Posterior vena cava (tissue), 2 donors: ENCODE data around the gene TNFRSF12A. TPM values are rescaled to one million over a fixed set of nuclear protein-coding genes. Genes with fewer than 3 reads are reported as not detected.
A peak's percentile ranks its signal among the peaks of the same experiment; 100 is the strongest.

Experiments
- DNase-seq: peaks from one replicate; pipeline ENCODE4 v3.0.0-alpha.2; 2020; ENCODE audit warnings: low spot score
- intact Hi-C, 2 donors: fragments of 100-400 bp; cut with DNase I; formaldehyde crosslinking; loops; one replicate each; pipeline versions ENCODE4 v1.14.1 to v1.14.2; 2022 to 2023
- total RNA-seq, 2 donors: library from RNA; stranded (reverse); fragmentation: NEBNext Ultra II Directional; extraction: Animal tissue kit (Norgen Biotek cat#: 25700); gene quantifications; one replicate each; pipeline ENCODE4 v1.2.1, GENCODE V29; 2021
- donor health status: DM: yes; HTN: yes; CAD: no.
- donor health status: DM: yes; HTN: yes; CAD: no.

Gene TNFRSF12A
- total RNA-seq, 2 donors from 2014 or later = 67.1 to 156 TPM

DNA sequence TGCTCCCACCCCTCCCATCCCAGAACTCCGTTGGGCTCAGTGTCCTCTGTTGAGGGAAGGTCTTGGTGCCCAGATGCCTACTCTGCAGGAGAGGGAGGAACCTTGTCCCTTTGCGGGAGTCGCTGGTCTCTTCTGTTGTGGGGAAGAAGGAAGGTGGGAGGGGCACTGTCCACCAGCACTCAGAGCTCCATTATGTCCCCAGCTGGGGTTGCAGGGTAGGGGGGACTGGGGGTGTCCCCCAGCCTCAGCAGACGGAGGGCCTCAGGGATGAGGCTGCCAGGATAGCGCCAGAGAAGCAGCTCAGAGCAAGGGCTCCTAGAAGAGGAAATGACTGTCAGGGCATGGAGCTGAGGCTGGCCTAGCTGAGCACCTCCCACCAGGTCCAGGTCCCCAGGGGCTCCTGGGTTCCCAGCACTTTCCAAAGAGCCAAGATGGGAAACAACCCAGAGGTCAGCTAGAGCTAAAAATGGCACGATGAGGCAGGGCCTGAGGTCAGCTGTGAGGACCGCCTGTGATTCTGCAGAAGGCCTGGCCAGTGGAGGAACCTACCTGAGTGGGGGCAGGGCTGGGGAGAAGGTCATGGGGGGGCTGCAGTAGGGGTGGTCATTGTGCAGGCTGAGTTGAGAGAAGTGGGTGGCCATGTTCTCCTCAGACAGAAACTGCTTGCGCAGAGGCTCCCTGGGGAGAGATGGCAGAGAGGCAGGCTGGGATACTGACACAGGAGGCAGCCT is 2.7 kb downstream of the TNFRSF12A start:
- intact Hi-C loops = no loop called here
- peak; percentile 88 for DNase-seq

DNA sequence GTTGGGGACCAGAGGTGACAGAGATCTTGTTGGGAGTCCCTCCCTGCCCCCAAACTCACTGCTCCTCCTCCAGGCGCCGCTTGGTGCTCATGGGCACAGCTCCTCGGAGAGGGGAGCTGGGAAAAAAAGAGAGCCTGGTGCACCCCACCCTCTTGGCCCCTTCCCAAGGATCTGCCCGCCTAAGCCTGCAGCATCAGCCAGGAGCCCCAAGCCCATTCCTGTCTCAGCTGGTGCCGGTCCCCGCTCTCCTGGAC is 3.2 kb downstream of the TNFRSF12A start:
- intact Hi-C loops = no loop called here
- DNase-seq = peak; percentile 90

DNA sequence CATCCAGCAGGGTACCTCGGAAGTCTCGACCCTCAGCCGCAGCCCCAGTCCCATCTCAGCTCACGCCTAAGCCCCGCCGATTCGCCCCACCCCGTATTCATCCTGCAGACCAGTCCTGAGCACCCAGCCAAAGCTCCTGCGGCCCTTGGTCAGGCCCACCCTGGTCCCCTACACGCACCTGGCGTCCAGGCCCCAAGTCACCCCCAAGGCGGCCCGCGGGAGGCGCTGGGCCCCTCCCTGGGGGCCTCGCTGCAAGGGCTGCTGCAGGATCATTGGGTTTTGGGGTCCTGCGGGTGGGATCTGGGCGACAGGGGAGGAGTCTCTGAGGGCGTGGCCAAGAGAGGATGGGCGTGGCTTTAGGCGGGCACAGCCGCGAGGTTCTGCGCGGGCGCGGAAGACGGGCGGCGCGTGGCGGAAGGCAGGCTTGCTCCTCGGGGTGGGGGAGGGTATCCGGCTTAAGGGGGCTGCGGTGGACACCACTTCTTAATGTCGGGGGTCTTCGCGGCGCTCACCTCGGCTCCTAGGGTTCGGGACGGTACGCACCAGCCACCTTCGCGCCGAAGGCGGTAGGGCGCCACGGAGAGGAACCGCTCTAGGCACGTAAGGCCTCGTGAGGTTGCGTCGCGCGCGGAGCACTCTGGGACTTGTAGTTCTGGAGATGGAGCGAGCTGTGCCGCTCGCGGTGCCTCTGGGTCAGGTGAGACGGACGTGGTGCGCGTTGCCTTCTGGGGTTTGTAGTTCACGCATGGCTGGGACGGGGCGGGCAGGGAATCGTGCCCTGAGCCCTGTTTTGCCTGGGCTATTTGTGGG is 3.7 kb downstream of the TNFRSF12A start, which contains the start of the genes HCFC1R1 and THOC6:
Gene HCFC1R1, minus strand, starts transcription at position 274 of the 810 bp plus-strand sequence. Its CDS starts 1 bp downstream, at position 273.
Gene THOC6, plus strand, starts transcription at position 367 of the 810 bp plus-strand sequence. Its CDS starts 292 bp downstream, at position 659.
- intact Hi-C loops = no loop called here
- peak; percentile 99 for DNase-seq

- no peak for DNase-seq
- intact Hi-C loops = no loop called here
Observed at GRCh38 chr16:3025032-3026002, 5.1 kb downstream of the TNFRSF12A start.

GRCh38 chr16:3026003-3026378 is 5.8 kb downstream of the TNFRSF12A start:
- DNase-seq = no peak
- intact Hi-C loops = no loop called here

GRCh38 chr16:3026609-3027488 is 6.7 kb downstream of the TNFRSF12A start:
- intact Hi-C loops = no loop called here
- no peak for DNase-seq

DNA sequence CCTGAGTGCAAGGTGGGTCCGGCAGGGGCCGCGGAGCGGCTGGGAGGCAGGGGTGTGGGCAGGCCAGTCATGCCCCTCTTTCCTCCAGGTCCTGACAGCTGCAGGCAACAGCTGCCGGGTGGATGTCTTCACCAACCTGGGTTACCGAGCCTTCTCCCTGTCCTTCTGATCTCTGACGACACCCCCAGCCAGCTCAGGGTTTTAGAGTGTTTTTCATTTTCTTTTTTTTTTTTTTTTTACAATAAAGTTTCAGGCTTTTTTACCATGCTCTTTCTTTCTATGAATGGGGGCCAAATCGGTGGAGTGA is 7.3 kb downstream of the TNFRSF12A start:
- DNase-seq = no peak
- intact Hi-C loops = no loop called here

GRCh38 chr16:3027983-3028715 is 8.0 kb downstream of the TNFRSF12A start:
- peak; percentile 93 for DNase-seq
- intact Hi-C loops = no loop called here

DNA sequence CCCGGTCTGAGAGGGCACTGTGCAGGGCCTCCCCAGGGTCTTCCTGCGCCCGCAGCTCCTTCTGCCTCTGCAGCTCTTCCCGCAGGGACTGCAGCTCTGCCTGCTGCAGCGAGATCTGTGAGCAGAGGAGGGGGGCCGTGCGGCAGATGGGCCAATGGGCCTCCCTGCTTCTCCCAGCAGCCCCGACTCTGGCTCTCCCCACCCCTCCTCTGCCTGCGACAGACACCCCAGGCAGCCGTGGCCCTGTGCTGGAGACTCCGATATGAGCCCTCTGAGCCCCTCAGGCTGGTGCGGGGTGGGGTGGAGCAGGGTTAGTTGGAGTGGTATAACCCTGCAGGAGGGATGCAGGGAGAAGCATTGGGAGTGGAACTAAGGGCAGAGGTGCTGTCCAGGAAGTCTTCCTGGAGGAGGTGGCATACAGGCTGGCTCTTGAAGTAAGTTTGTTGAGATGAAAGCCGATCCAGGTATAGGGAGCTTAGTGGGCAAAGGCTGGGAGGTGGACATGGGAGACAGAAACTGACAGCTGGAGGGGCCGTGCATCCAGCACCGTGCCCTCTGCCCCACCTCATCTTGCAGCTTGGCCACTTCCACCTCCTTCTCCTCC is 8.7 kb downstream of the TNFRSF12A start:
- DNase-seq = no peak
- intact Hi-C loops = no loop called here

- no peak for DNase-seq
- intact Hi-C loops = no loop called here
Observed at GRCh38 chr16:3029491-3030221, 9.5 kb downstream of the TNFRSF12A start.

DNA sequence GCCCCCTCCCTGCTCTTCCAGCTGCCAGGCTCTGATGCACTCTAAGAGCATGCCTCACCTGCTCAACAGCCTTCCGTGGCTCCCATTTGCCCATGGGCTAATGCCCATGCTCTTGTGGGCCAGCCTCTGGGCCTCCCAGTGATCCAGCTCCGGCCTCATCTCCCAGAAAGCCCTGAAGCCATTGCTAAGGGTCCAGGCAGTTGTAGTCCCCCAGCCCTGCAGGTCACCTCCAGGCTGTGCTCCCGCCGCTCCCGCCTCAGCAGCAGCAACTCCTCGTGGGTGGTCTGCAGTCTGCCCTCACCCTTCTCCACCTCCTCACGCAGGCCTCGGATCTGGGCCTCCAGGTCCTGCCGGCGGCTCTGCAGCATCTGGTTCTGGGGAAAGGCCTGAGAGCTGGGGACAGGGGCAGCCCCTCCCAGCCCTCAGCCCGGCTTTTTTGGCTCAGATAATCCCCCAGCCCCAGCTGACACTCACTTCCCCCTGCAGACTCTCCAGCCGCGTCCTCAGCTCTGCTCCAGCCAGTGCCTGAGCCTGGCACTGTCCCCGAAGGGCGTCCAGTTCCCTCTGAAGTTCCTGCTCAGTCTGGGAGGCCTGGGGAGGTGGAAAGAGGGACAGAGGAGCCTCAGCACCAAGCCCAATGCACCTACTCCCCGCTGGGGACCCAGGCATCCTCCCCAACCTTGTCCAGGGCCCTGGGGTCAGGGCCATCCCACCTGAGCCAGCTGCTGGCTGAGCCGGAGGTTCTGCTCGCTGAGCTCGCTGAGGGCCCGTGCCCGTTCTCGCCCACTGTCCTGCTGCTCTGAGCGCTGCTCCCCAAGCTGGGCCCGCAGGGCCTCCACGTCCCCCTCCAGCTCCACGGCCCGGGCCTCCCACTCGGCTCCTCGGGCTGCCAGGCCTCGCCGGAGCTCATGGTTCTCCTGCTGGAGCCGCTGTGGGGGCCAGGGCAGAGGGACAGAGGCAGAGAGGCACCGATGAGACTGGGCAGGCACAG is 10.3 kb downstream of the TNFRSF12A start:
- intact Hi-C loops = no loop called here
- DNase-seq = no peak

DNA sequence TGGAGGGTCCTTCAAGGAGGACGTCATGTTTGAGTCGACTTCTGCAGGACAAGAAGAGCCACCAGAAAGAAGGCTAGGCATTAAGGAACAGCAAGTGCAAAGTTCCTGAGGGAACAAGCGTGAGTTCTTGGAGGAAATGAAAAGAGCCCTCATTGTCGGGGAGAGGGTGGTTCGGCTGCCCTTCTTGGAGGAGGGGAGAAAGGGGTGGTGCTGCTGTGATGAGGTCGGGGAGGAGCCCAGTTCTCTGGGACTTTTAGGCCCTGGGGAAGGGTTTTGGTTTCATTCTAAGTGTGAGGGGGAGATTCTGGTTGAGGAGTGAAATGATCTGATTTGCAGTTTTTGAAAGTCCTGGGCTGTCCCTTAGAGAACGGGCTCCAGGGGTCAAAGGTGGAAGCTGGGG is 12.5 kb downstream of the TNFRSF12A start:
- intact Hi-C loops = no loop called here
- no peak for DNase-seq

- peak; percentile 63 for DNase-seq
- intact Hi-C loops = no loop called here
Observed at GRCh38 chr16:3035289-3035971, 15.3 kb downstream of the TNFRSF12A start.

GRCh38 chr16:3035972-3036725 is 16.0 kb downstream of the TNFRSF12A start:
- intact Hi-C loops = no loop called here
- no peak for DNase-seq
